ENCODE measurements around the gene CFAP74. TPM values are rescaled to one million over a fixed set of nuclear protein-coding genes. Genes with fewer than 3 reads are reported as not detected.

CFAP74 gene
- total and polyA plus RNA-seq, 9 of the 15 experiments (the other 6 are each of a cell fraction or from before 2014, with no cell fraction given), result 0.03 to 0.15 (median 0.05) TPM; not detected in 6

GRCh38 chr1:1890506-1891348 is 112.9 kb downstream of the CFAP74 start, which contains the start of gene GNB1 (continued):
- TF ChIP-seq ZMIZ1 (IDR thresholded peaks at IDR 0.05; ENCODE audit: low read depth in 2 of 2, low read length in 2 of 2), result no peak
- TF ChIP-seq PCBP2 (IDR thresholded peaks at IDR 0.05; ENCODE audit: low read depth, low read length, poor library complexity, severe bottlenecking), result no peak
- TF ChIP-seq BACH1 (tag; IDR thresholded peaks at IDR 0.05), result peak; percentile 40; the same call in 1 of the 2 replicates
- TF ChIP-seq FOXK2 (conservative IDR thresholded peaks at IDR 0.05 in 1 of 2, IDR thresholded peaks at IDR 0.05 in 1 of 2; ENCODE audit: low read depth in 2 of 2), result no peak
- no peak for TF ChIP-seq MED1 (CRISPR knock-in tag; IDR thresholded peaks at IDR 0.05; ENCODE audit: borderline replicate concordance)
- TF ChIP-seq TAF15 (IDR thresholded peaks at IDR 0.05; ENCODE audit: low read depth, low read length), result no peak
- TF ChIP-seq MAFF (IDR thresholded peaks at IDR 0.05; ENCODE audit: low read length), result no peak
- TF ChIP-seq E4F1 (CRISPR knock-in tag; IDR thresholded peaks at IDR 0.05; ENCODE audit: borderline replicate concordance), result no peak
- no peak for TF ChIP-seq HNRNPUL1 (IDR thresholded peaks at IDR 0.05; ENCODE audit: low read length)
- no peak for TF ChIP-seq ELK1 (CRISPR knock-in tag; IDR thresholded peaks at IDR 0.05)
- no peak for TF ChIP-seq ZNF830 (CRISPR knock-in tag; IDR thresholded peaks at IDR 0.05)
- TF ChIP-seq MBD2 (IDR thresholded peaks at IDR 0.05; ENCODE audit: borderline replicate concordance, low read depth), result no peak; the same call in 1 of the 2 replicates
- no peak for TF ChIP-seq JUNB (CRISPR knock-in tag; conservative IDR thresholded peaks at IDR 0.05)
- no peak for TF ChIP-seq ZNF785 (CRISPR knock-in tag; IDR thresholded peaks at IDR 0.05)
- TF ChIP-seq ATF2 (CRISPR knock-in tag; IDR thresholded peaks at IDR 0.05), result no peak
- TF ChIP-seq CHCHD3 (CRISPR knock-in tag; IDR thresholded peaks at IDR 0.05), result no peak
- TF ChIP-seq VEZF1 (CRISPR knock-in tag; IDR thresholded peaks at IDR 0.05), result peak; percentile 91
